Hematopoietic multipotent progenitor cell treated with erythropoietin and hydrocortisone succinate and interleukin-3 and kit ligand, for 6 days (in vitro differentiated cells): ENCODE data around the gene HIP1R.
"Not testable (repeated sequence)": the region's sequence is repeated elsewhere in the genome, so short reads cannot be mapped to it uniquely, and the experiment has no call there.

Source experiments
- DNase-seq: peaks from one replicate; pipeline ENCODE4 v3.0.0-alpha.2; 2015

Gene HIP1R

DNA sequence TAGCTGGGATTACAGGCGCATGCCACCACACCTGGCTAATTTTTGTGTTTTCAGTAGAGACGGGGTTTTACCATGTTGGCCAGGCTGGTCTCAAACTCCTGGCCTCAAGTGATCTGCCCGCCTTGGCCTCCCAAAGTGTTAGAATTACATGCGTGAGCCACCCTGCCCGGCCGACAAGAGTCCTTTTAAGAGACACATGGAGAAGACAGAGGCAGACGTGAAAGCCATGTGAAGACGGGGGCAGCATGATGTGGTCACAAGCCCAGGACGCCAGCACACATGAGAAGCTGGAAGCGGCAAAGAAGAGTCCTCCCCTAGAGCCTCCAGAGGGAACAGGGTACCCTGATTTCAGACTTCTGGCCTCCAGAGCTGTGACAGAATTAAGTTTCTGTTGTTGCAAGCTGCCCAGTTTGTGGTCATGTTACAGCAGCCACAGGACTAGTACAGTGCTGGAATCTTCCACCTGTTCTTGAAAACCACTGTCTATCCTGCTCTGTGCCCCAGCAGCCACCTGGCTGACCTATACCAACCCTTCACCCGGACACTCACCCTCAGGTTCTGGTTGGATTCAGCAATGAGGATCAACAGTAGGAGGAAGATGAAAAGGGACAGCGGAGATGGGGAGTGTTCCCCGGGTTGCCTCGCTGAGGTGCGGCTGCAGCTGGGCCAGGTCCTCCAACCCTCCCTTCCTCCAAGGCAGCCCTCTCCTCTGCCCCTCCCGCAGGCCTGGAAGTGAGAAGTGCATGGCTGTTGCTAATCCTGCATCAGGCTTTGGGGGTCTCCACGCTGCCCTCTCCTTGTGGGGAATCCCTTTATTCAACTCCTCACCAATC lies 43.7 kb downstream of the HIP1R start:
- DNase-seq, result no peak

DNA sequence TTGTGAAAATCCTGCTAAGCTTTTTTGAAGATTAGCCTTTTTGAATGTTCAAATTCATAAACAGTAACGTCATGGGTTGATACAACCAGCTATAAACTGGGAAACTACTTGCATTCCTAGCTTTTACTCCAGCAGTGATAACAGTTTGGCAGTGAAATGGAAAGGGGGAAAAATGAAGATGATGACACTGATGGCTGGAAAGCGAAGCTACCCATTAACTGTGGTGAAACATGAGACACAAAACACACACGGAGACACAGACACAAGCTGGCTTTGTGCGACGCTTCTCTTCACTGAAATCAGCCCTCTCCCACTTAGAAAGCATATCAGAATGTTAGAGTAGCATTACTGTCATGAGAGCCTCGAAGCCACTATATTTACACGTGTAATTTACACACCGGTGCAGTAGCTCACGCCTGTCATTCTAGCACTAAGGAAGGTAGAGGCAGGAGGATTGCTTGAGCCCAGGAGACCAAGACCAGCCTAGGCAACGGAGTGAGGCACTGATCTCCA lies 45.0 kb downstream of the HIP1R start:
- no peak for DNase-seq

DNA sequence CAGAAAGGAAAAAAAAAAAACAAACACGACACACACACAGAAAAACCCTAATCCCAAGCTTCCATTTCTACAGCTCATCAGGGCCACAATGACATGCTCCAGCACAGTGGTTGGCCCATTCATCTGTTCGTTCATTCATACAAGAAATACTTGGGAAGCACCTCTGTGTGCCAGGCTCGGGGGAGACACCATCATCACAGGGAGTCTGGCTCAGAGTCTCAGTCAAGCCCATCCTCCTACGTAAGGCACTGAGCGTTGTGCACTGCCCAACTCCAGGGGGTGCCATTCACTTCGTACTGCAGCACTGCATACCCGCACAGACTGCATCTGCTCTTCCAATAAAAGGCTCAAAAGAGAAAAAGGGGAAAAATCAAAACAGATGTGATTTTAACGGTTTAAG lies 45.4 kb downstream of the HIP1R start:
- peak; percentile 79 for DNase-seq

DNA sequence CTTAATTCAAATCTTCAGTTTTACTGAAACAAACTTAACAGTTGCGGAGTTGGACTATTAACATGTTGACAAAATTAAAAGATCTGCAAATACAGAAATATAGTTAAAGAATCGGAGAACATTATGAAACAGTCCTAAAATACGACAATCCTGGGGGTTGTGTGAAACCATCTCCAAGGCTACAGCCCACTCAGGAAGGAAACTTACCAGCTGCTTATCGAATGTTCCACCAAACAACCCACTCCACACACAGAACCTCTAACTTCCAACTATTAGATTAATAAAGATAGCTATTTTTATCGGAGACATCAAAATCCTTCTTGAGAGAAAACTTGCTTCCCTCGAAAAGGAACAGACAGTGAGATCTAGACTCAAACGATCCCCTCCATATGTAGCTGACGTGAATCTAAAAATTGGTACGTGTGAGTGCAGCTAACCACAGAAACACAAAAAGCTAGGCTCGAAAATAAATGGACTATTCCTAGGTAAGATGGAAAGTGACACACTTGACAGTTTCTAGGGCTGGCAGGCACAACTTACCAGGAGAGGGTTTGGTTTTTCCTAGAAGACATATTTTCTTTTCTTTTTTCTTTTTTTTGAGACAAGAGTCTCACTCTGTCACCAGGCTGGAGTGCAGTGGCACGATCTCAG lies 47.8 kb downstream of the HIP1R start:
- DNase-seq, result peak; percentile 54

DNA sequence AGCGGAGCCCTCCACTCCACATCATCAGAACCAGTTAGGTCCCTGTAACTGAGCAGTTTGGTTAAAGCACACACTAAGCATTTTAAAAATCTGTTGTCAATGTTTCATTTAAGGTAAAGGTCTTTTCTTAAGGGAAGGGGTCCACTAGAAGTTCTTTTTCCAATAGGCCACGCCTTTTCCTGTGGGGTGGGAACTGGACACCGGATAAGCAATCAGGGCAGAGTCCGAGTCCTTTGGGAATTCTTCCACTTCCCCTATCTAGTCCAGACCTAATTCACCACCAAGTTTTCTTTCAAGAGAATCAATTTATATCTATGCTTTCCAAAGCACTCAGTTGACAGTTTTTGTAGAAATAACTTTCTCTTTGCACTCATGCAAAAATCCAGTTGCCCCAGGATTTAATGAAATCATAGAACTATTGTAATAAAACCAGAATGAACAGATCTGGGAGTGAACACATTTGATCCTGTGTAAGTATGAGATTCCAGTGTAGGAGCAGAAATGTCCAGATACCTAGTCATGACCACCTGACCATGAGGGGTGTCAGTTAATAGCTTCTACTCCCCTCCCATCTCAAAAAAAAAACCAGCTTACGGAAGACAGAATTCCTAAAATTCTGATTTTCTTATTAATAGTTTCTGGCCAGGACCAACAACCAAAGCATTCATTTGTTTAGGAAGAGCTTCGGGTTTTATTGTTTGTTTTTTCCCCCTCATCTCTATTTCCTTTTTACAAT lies 49.0 kb downstream of the HIP1R start:
- DNase-seq, result no peak

DNA sequence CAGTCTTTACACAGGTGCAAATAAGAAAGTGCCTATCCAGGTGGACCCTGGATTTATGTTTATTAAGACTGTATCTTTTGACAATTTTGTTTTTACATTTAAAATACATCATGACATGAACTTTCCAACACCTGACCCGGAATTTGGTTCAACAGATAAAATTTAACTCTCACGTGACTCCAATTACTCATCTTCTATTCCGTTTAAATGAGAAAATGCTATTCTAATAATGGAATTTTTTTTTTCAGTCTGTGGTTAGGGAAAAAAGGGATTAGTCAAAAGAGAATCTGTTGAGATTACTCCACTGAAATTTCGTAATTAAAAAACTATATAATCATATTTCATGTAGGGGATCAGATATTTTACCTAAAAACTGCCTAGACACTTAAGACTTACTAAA lies 49.6 kb downstream of the HIP1R start:
- DNase-seq, result no peak

DNA sequence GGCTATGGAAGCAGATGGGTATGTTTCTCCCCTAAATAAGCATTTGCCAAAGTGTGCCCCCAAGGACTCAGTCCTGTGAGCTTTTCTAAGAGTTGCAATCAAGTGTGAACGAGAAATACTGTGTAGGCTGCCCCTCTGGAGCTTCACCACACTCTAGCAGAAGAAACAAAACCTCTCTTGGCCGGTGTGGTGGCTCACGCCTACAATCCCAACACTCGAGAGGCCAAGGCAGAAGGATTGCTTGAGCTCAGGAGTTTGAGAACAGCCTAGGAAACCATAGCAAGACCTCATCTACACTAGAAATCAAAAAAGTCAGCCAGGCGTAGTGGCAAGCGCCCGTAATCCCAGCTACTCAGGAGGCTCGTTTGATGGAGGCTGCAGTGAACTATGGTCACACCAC lies 50.9 kb downstream of the HIP1R start:
- no peak for DNase-seq

DNA sequence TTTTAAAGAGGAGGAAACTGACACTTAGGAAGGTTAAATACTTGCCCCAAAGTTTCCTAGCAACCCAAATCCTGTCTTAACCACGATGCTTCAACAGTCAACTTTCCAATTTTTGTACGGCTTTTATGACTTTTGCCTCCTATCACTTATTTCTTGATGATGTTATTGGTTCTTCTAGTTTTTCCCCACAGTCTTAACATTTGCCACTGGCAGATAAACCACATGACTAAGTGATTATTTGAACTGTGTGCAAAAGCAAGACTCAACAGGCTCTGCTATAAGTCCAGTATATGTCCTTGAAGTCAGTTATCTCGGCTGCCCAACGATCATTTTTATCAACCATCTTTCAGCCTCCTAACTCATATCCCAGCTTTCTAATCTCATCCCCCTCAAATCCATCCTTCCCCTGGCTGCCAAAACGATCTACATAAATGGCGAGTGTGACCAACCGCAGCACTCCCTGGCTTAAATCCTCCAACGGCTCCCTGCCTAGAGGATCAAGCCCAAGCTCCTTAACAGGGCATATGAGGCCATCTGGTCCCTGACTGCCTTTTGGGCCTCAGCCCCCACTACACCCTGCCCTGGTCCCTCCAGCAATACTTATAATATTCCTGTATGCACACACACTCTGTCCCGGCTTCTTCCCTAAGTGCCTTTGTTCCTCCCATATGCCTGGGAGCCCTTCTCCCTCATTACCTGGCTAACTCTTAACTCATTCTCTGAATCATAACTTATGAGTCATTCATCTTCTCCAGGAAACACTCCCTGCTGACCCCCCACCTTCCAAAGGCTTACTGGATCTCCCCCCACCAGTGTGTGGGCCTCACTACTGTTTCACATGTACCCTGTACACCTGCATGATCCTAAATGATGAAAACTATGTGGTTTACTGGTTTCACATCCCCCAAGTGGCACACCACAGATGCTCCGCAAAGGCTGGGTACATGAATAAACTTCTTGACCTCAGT lies 51.9 kb downstream of the HIP1R start:
- DNase-seq, result peak; percentile 92

DNA sequence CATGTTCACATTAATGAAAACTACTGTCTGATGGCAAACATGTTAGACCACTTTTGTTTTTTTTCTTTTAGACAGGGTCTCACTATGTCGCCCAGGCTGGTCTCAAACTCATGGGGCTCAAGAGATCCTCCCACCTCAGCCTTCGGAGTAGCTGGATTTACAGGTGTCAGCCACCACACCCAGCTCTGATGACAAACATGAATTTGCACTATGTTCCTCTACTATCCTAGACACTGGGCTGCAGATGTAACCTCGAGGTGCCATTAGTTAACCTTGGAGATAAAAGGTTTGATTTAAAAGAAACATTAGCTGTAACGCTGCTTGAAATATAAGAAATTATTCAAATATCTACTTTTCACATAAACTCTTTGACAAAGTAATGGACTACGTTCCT lies 52.6 kb downstream of the HIP1R start:
- no peak for DNase-seq

DNA sequence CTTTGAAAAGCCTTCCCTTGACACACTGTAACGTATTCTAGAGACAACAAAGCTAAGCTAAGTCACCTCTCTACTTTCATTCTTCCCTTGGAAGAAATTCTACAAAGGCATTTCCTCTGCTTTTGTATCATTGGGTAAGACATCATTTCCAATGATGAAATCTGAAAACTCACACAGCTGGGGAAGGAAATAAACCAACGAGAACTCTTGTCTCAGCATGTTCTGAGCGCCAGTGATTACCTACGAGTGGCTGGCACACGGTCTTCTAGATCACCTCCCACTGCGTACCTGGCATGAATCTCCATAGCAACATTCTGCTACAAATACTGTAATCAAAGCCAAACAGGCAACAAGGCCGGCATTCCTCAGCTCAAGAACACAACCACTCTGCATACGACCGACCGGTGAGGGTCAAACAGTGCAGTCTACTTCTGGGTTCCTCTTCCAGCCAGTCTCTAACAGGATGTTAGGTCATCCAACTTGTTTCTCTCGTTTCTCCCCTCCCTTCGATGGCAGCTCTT lies 53.0 kb downstream of the HIP1R start:
- DNase-seq, result peak; percentile 68

DNA sequence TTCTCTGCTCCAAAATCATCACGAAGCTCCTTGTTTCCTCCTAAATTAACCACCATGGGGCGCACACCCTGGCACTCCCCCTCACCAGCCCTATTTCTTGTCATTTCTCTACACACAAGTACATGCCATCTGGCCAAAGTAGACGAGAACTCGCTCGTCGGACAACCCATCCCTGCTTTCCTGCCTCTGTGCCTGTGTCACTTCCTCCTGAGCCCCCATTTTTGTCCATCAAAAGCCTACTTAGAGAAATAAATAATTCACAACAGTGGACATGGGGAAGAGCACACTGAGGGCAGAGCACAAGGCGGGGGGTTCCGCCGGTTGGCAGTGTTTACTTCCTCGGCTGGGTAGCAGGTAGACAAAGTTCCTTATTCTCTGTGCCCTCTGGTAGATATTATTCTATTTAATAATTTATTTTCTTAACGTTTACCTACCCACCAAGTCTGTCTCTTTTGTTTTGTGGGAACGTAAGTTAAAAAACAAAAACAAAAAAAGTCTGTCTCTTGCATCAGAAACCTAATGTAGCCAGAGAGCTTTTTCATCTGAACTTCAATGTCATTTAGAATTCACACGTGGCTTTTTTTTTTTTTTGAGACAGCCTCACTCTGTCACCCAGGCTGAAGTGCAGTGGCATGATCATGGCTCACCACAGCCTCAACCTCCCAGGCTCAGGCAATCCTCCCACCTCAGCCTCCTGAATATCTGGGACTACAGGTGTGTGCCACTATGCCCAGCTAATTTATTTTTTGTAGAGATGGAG lies 54.7 kb downstream of the HIP1R start:
- DNase-seq, result peak; percentile 76

DNA sequence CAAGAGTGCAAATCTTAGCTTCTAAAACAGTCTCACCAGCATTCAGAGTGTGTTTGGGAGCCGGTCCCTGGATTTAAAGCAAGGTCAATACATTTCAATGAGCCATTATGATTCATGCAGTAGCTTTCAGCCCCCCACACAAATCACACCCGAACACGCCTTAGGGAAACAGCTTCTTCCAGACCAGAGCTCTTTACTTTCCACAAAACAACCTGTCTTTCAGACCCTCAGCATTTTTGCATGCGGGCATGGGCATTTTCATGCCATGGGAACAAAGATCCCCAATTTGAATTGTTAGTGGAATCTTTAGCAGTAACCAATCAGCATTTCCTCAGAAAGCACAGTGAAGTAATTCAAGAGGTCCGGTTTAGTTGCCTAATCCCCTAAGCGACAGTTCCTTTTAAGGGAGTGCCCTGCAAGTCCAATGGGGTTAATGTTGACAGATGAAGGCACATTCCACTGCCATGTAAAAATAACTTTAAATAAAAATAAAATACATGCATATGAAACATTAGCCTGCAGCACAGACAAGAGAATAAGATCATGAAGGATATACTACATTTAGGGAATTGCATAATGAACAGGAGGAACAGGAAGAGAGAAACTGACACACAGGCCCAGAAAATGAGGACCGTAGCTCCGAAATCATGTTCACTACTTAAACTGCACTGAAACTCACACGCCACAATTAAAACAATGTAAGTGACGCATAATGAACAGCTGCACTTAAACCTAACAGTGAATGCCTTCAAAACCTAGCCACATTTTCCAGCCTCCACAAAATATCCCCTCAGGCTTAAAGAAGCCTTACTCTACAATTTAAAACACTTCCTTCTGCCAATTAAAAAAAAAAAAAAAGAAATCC lies 56.6 kb downstream of the HIP1R start:
- DNase-seq, result peak; percentile 54

DNA sequence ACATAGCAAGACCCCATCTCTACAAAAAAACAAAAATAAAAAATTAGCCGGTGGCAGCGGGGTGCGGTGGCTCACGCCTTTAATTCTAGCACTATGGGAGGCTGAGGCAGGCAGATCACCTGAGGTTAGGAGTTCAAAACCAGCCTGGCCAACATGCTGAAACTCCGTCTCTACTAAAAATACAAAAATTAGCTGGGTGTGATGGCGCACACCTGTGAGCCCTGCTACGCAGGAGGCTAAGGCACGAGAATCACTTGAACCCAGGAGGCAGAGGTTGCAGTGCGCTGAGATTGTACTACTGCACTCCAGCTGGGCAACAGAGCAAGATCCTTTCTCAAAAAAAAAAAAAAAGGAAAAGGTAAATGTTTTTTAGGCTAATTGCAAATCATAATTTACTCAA lies 57.5 kb downstream of the HIP1R start:
- DNase-seq, result not testable (repeated sequence)

DNA sequence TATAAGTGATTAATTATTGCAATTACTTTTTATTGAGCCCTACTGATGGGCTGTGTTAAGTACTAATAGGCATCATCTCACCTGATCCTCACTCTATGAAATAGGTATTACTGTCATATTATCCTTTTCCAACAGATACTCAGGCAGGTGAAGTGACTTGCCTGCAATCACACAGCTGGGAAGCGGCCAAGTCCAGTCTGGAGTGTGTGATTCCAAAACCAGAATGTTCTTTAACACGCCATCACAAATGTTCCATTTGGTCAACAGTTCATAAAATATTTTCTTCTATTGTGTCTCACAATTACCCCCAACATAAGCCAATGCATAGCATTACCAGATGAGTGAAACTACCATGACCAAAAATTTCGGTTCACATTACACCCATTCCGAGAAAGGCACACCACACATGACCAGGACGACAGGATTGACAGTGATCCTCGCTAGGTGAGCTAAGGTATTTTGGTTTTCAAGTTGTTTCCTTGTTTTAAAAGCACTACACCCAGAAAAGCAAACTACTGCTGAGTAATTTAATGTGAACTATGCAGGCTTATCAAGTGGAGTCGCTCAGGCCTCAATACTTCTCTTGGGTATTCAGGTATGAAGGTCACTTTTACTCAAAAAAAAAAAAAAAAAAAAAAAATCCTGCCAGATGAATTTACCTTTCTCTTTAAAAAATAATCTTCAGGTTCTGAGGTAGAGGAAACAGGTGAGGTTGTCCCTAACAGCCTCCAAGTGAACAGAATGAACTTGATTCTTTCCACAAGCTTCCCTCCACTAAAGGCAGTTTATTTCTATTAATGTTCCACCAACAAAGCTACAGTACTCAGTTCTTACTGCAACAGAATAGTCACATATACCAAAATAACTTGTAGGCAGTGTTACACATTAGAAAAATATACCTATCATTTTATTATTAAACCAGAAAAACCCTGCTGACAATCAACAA lies 58.2 kb downstream of the HIP1R start:
- no peak for DNase-seq

DNA sequence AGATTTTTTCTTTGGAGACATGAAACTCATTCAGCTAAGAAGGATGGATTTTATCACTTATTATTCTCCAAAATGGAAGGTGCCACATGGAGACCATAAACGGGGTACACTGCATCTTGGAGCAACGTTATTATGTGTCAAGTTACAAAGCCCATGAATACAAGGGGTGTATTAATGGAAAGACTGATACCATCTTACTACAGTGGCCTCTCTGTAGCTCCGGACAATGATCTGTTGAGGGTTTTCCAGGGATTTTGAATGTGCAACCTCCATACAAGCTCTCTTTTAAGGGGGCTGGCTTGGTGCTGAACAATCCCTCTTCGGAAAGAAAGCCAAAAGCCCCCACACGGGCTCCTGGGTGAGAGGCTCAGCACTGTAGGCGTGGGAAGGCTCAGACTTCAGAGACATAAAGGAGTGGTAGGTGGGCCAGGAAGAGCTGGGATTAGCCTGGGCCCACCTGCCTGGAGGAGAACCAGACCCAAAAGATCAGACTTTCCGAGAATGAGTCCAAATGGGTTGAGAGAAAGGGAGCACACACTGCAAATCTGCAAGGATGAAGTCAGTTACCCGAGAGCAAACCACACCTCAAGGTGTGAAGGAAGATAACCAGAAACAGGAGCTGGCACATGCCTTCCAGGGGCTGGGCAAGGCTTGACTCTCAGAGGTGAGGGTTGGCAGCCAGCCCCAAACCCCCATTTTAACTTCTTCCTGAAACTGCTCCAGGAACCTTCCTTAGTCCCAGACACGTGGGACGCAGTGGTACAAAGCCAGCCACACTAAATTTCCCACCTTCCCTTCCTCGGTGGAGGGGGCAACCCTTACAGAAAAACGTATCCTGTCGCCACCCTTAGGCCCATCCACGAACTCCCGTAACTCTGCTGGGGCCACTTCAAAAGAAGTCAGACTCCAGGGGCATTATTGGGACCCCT lies 59.2 kb downstream of the HIP1R start:
- peak; percentile 96 for DNase-seq

DNA sequence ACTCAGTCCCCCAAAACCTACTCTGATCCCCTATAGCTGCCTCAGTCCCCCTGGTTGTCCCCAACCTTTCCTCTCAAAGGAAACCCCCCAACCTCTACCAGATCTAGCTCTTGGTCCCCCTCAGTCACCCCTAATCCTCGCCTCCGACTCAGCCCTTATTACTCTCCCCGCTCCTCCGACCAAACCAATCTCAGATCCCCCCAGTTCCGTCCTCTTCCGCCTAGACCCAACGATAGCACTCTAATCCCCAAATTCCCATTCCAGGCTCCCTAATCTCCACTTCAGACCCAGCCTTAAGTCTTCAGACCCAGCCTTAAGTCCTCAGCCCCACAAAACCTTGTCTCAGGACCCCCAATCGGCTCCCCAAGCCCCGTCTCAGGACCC lies 60.1 kb downstream of the HIP1R start:
- peak; percentile 57 for DNase-seq

DNA sequence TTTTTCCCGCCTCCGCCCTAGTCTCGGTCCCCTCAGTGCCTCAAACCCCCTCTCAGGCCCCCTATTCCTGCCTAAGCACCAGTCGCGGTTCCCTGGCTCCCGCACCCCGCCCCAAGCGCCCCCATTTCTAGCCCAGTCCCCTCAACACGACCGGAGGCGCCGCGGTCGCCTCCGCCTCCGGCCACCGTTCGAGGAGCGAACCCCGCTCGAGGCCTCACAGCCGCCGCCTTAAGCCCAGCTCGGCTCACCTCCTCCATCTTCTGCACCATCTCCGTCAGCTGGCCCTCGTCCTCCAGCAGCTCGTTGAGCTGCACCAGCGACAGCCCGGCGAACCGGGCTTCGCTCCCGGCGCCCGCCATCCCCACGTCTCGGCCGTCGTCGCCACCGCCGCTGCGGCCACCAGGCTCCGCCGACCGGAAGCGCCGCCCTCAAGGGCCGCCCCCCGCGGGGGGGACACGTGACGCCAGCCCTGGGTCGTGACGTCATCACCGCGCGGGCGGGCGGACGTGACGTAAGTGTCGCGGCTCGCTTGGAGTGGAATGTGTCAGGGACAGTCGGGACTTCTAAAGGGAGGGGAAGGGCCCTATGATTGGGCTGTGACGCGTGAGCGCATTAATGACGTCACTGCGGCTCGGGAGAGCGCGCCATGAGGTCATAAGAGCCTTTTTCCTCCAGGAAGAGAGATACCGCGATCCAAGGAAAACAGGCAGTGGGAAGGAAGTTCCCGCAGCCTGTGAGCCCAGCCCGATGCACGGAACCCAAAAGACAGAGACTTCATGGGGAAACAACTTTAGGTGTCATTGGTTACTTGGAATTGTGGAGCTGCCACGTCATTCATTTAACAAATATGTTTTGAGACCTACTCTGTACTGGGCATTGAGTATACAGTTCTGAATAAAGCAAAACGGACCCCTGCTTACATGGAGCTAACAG lies 60.7 kb downstream of the HIP1R start, which contains the start of gene VPS37B:
VPS37B (minus strand) TSS at position 421 of the 933 bp plus-strand sequence; CDS start at position 359, 62 bp downstream.
- peak; percentile 84 for DNase-seq
